ENCODE results near the gene NCOA7.
"Not testable (repeated sequence)": the region's sequence is repeated elsewhere in the genome, so short reads cannot be mapped to it uniquely, and the experiment has no call there.

NCOA7 gene

GRCh38 chr6:125970760-125971159 is 180.0 kb downstream of the NCOA7 start:
- no peak for DNase-seq (ENCODE audit: low read depth)
- no peak overlapping the region for H3K4me3 ChIP-seq (ENCODE audit: low read length)
- TF ChIP-seq CTCF (conservative IDR thresholded peaks at IDR 0.05; ENCODE audit: low read depth, low read length): no peak

- DNase-seq (ENCODE audit: low read depth); H3K4me3 ChIP-seq (ENCODE audit: low read length): not testable (repeated sequence)
These were observed 181.7 kb downstream of the NCOA7 start for GRCh38 chr6:125972478-125972877.

GRCh38 chr6:125974214-125974866 is 183.6 kb downstream of the NCOA7 start:
- peak; percentile 46 for TF ChIP-seq CTCF (conservative IDR thresholded peaks at IDR 0.05; ENCODE audit: low read depth, low read length)
- no peak for DNase-seq (ENCODE audit: low read depth)
- no peak overlapping the region for H3K4me3 ChIP-seq (ENCODE audit: low read length)

- no peak for TF ChIP-seq CTCF (conservative IDR thresholded peaks at IDR 0.05; ENCODE audit: low read depth, low read length)
- no peak overlapping the region for H3K4me3 ChIP-seq (ENCODE audit: low read length)
- DNase-seq (ENCODE audit: low read depth): no peak
These were observed 188.3 kb downstream of the NCOA7 start for GRCh38 chr6:125979101-125979500.

Data from retinal pigment epithelial cell (primary cell).